GM12878 (cell line): ENCODE measurements around the gene PRPF40B. TPM values are rescaled to one million over a fixed set of nuclear protein-coding genes. Genes with fewer than 3 reads are reported as not detected.

Experiments used
- ATAC-seq: fragments of 200-7000 bp; cut with Tn5 transposase; 3 replicates; pipeline ENCODE4 v1.9.1; 2020; ENCODE audit warnings: mild to moderate bottlenecking, moderate library complexity
- Bru-seq: library from RNA; stranded (reverse); fragments of 400-500 nt; gene quantifications from one replicate; lab custom pipeline; 2021; lab: Mats Ljungman, UMichigan
- BruChase-seq, 2 experiments: library from RNA; stranded (reverse); fragments of 400-500 nt; gene quantifications; one replicate each; lab custom pipeline; 2021; lab: Mats Ljungman, UMichigan
- BruUV-seq: library from RNA; stranded (reverse); fragments of 400-500 nt; replicated peaks from 2 replicates; lab custom pipeline; 2021; lab: Mats Ljungman, UMichigan
- CTCF ChIA-PET: fragments of 300-600 bp; sonication (Branson Sonifier 250); formaldehyde crosslinking; extraction: SDS; loops from one replicate; lab custom pipeline; 2021; ENCODE audit warnings: inconsistent platforms; lab: Yijun Ruan, JAX
- POLR2A ChIA-PET: fragments of 350-600 bp; formaldehyde crosslinking; extraction: SDS; loops from one replicate; lab custom pipeline; 2021; ENCODE audit warnings: inconsistent platforms; lab: Charles Lee
- RAD21 ChIA-PET: fragments of 300-600 bp; sonication (Branson Sonifier 250); formaldehyde crosslinking; loops from one replicate; lab custom pipeline; 2023; ENCODE audit warnings: antibody characterized with exemption; ENCODE audit not compliant: unreplicated experiment; lab: Charles Lee
- SMC1A ChIA-PET: fragments of 300-600 bp; sonication (Branson Sonifier 250); formaldehyde crosslinking; loops from one replicate; lab custom pipeline; 2023; ENCODE audit not compliant: unreplicated experiment, uncharacterized antibody; lab: Charles Lee
- DNase-seq: peaks from one replicate; pipeline ENCODE4 v3.0.0-alpha.2; 2011; ENCODE audit warnings: low read depth, low spot score
- FAIRE-seq: peaks from 3 replicates; lab custom pipeline; 2011; peaks lifted over from hg19 to GRCh38; lab: Jason Lieb, UNC
- H2AFZ ChIP-seq: 2 replicates; pipeline ENCODE4 v1.6.0; 2011; ENCODE audit warnings: low read depth, low read length, control low read depth; ENCODE audit not compliant: control insufficient read depth
- H3K27ac ChIP-seq: 2 replicates; pipeline ENCODE4 v1.5.1; 2011; ENCODE audit warnings: control low read depth; ENCODE audit not compliant: control insufficient read depth, insufficient read depth
- H3K27me3 ChIP-seq, 2 experiments: replicated peaks in 1 of 2; 2 replicates each; pipeline versions ENCODE4 v1.6.0 to v1.6.1; 2011; ENCODE audit warnings: low read length in 1 of 2; ENCODE audit not compliant: control insufficient read depth in 2 of 2, insufficient read depth in 2 of 2
- H3K36me3 ChIP-seq, 2 experiments: 2 replicates each; pipeline ENCODE4 v1.5.1; 2011; ENCODE audit warnings: low read length in 1 of 2; ENCODE audit not compliant: control insufficient read depth in 2 of 2, insufficient read depth in 2 of 2
- H3K4me1 ChIP-seq: 2 replicates; pipeline ENCODE4 v1.6.1; 2011; ENCODE audit warnings: mild to moderate bottlenecking, low read length, moderate library complexity, mixed read lengths; ENCODE audit not compliant: control insufficient read depth, insufficient read depth
- H3K4me2 ChIP-seq: 2 replicates; pipeline ENCODE4 v1.6.0; 2011; ENCODE audit warnings: control low read depth; ENCODE audit not compliant: control insufficient read depth, insufficient read depth
- H3K4me3 ChIP-seq: fragments of 200-600 bp; sonication (generic); 2 replicates; pipeline ENCODE4 v1.5.1; 2016
- H3K79me2 ChIP-seq: 2 replicates; pipeline ENCODE4 v1.6.0; 2011; ENCODE audit warnings: low read length; ENCODE audit not compliant: control insufficient read depth, insufficient read depth
- H3K9ac ChIP-seq: 2 replicates; pipeline ENCODE4 v1.8.0; 2011; ENCODE audit warnings: low read length, control low read depth, mixed read lengths; ENCODE audit not compliant: control insufficient read depth, insufficient read depth
- H3K9me3 ChIP-seq: replicated peaks from 3 replicates; pipeline ENCODE4 v1.5.1; 2011; ENCODE audit warnings: mild to moderate bottlenecking, low read length; ENCODE audit not compliant: control insufficient read depth, insufficient read depth
- H4K20me1 ChIP-seq: 2 replicates; pipeline ENCODE4 v1.6.0; 2011; ENCODE audit not compliant: control insufficient read depth, insufficient read depth
- BHLHE40 ChIP-seq, 2 experiments: fragments of 450-650 bp in 1 of 2; IDR thresholded peaks; 2 replicates each; pipeline ENCODE4 v1.6.1; 2011 to 2017; ENCODE audit warnings: low read depth in 2 of 2, borderline replicate concordance in 1 of 2, improper control_type of control experiment in 1 of 2, low read length in 1 of 2, mild to moderate bottlenecking in 1 of 2
- CBX5 ChIP-seq: sonication (generic); IDR thresholded peaks from 2 replicates; pipeline ENCODE4 v1.6.1; 2016; ENCODE audit warnings: low read depth, moderate library complexity, mild to moderate bottlenecking, inconsistent platforms
- DPF2 ChIP-seq: fragments of 450-650 bp; IDR thresholded peaks from 2 replicates; pipeline ENCODE4 v1.6.1; 2017; ENCODE audit warnings: mild to moderate bottlenecking
- EGR1 ChIP-seq, 2 experiments: IDR thresholded peaks; 1 replicate in 1 of 2; 2 replicates in 1 of 2; pipeline ENCODE4 v1.6.1; 2011 to 2012; ENCODE audit warnings: low read depth in 2 of 2, low read length in 2 of 2, borderline replicate concordance in 1 of 2, mild to moderate bottlenecking in 1 of 2, moderate library complexity in 1 of 2
- FOXK2 ChIP-seq: fragments of 450-650 bp; IDR thresholded peaks from 2 replicates; pipeline ENCODE4 v1.6.1; 2017; ENCODE audit warnings: mild to moderate bottlenecking, moderate library complexity
- KDM1A ChIP-seq: fragments of 200-600 bp; sonication (generic); IDR thresholded peaks from 2 replicates; pipeline ENCODE4 v1.6.1; 2016; ENCODE audit warnings: borderline replicate concordance
- NFYB ChIP-seq: IDR thresholded peaks from 2 replicates; pipeline ENCODE4 v1.6.1; 2011; ENCODE audit warnings: low read depth, mild to moderate bottlenecking, low read length, improper control_type of control experiment, moderate library complexity; ENCODE audit not compliant: insufficient read depth
- PAX8 ChIP-seq: fragments of 450-650 bp; IDR thresholded peaks from 2 replicates; pipeline ENCODE4 v1.6.1; 2017; ENCODE audit warnings: mild to moderate bottlenecking, moderate library complexity
- PBX3 ChIP-seq: IDR thresholded peaks from 2 replicates; pipeline ENCODE4 v1.6.1; 2011; ENCODE audit warnings: mild to moderate bottlenecking, low read depth, low read length, moderate library complexity; ENCODE audit not compliant: insufficient replicate concordance
- PKNOX1 ChIP-seq: fragments of 450-650 bp; IDR thresholded peaks from 2 replicates; pipeline ENCODE4 v1.6.1; 2016; ENCODE audit warnings: mild to moderate bottlenecking
- POLR2AphosphoS2 ChIP-seq: IDR thresholded peaks from 2 replicates; pipeline ENCODE4 v1.6.1; 2011; ENCODE audit warnings: low read depth, mild to moderate bottlenecking, low read length, improper control_type of control experiment, moderate library complexity
- POLR2AphosphoS5 ChIP-seq: IDR thresholded peaks from 2 replicates; pipeline ENCODE4 v1.6.1; 2011; ENCODE audit warnings: mild to moderate bottlenecking, low read length, inconsistent platforms
- RFX5 ChIP-seq: IDR thresholded peaks from 2 replicates; pipeline ENCODE4 v1.6.1; 2011; ENCODE audit warnings: low read depth, low read length, improper control_type of control experiment
- TCF12 ChIP-seq: IDR thresholded peaks from 2 replicates; pipeline ENCODE4 v1.6.1; 2011; ENCODE audit warnings: low read depth, mild to moderate bottlenecking, low read length
- TCF3 ChIP-seq: IDR thresholded peaks from 2 replicates; pipeline ENCODE4 v1.6.1; 2012; ENCODE audit warnings: low read depth, mild to moderate bottlenecking, low read length, borderline replicate concordance; ENCODE audit not compliant: insufficient read depth
- ZNF274 ChIP-seq: IDR thresholded peaks from one replicate; pipeline ENCODE4 v1.8.0; 2011; ENCODE audit not compliant: insufficient read length, insufficient read depth
- WGBS: methylation state at CpG from one replicate; pipeline ENCODE4 v1.1.6; 2016; ENCODE audit warnings: low lambda C conversion rate; ENCODE audit not compliant: insufficient replicate concordance, insufficient coverage; ENCODE audit errors: missing lambda C conversion rate; 5-methylcytosine and 5-hydroxymethylcytosine counted together
- in situ Hi-C: fragments of 300-500 bp; cut with MboI; formaldehyde crosslinking; loops from 9 replicates; pipeline ENCODE4 v1.14.3; 2018; ENCODE audit warnings: mixed read lengths
- intact Hi-C: fragments of 100-400 bp; cut with micrococcal nuclease; formaldehyde crosslinking; loops from one replicate; pipeline ENCODE4 v1.14.2; 2022; ENCODE audit not compliant: unreplicated experiment
- long read RNA-seq, 2 experiments: library from polyadenylated mRNA; unstranded; transcript quantifications; one replicate each; pipeline ENCODE4 v2.0.0, GENCODE V29; 2019 to 2020
- polyA minus RNA-seq, 3 experiments: library from RNA; depleted of rRNA, polyadenylated mRNA; stranded (reverse); fragments of >200 nt; gene quantifications; 2 replicates each; pipeline ENCODE4 v1.2.3, GENCODE V29; 2011
- polyA plus RNA-seq, 11 experiments: library from polyadenylated mRNA; depleted of rRNA in 4 of 11; unstranded in 6 of 11; stranded (reverse) in 5 of 11; fragments of >200 nt; fragmentation: Nextera tagmentation in 4 of 11; fragmentation: Illumina TruSeq in 1 of 11; extraction: Ambion mirVana in 4 of 11; extraction: Trizol in 1 of 11; gene quantifications; 1 replicate in 1 of 11; 2 replicates in 10 of 11; pipeline versions ENCODE4 v1.2.1 to v1.2.3, GENCODE V29; 2011 to 2016; ENCODE audit warnings: inconsistent platforms in 2 of 11, missing spikeins in 2 of 11, low read depth in 1 of 11
- total RNA-seq, 4 experiments: library from RNA; depleted of rRNA in 3 of 4; stranded (reverse); fragments of >200 nt in 3 of 4; fragmentation: Illumina TruSeq in 1 of 4; extraction: Trizol in 1 of 4; gene quantifications; 2 replicates each; pipeline versions ENCODE4 v1.2.1 to v1.2.3, GENCODE V29; 2013 to 2021

The PRPF40B gene
- 25.0 and 26.2 TPM in 2 replicates for total RNA-seq (2013; cell fraction: nucleolus; rRNA removed)
- total RNA-seq (2014; rRNA removed): 7.2 and 7.7 TPM in 2 replicates
- 6.9 and 7.1 TPM in 2 replicates for total RNA-seq (2014; rRNA removed; fragmentation: Illumina TruSeq; extraction: Trizol)
- 12.9 and 13.2 TPM in 2 replicates for total RNA-seq (2021)
- polyA plus RNA-seq (2011; ENCODE audit: low read depth): 1.7 TPM
- polyA plus RNA-seq (2011; rRNA removed): 3.2 and 6.1 TPM in 2 replicates
- 4.1 and 5.3 TPM in 2 replicates for polyA plus RNA-seq (2011; cell fraction: cytosol; rRNA removed)
- polyA plus RNA-seq (2011; cell fraction: nucleus; rRNA removed): 39.1 and 43.0 TPM in 2 replicates
- polyA plus RNA-seq (2012): 5.4 TPM in 2 replicates
- 3.2 and 6.7 TPM in 2 replicates for polyA plus RNA-seq (2014; fragmentation: Illumina TruSeq; extraction: Trizol)
- polyA plus RNA-seq (2014; fragmentation: Nextera tagmentation; extraction: Ambion mirVana): 1 to 10 TPM in 1 of 2 experiments, under 1 TPM in 1; 0.31 to 1.2 TPM
- 8.5 and 11.0 TPM in 2 replicates for polyA plus RNA-seq (2014; rRNA removed)
- 10 to 100 TPM; 16.3 to 17.9 TPM for polyA plus RNA-seq (2016; fragmentation: Nextera tagmentation; extraction: Ambion mirVana)
- 6.8 and 10.0 TPM in 2 replicates for polyA minus RNA-seq (2011; rRNA and poly(A)+ RNA removed)
- 2.2 and 3.1 TPM in 2 replicates for polyA minus RNA-seq (2011; cell fraction: cytosol; rRNA and poly(A)+ RNA removed)
- polyA minus RNA-seq (2011; cell fraction: nucleus; rRNA and poly(A)+ RNA removed): 11.1 and 16.5 TPM in 2 replicates
- percentile 52 among the genes with signal in this experiment for Bru-seq, nascent RNA
- BruChase-seq, experiment 1, labeled RNA remaining after a 6-hour chase: percentile 52 among the genes with signal in this experiment
- BruChase-seq, experiment 2, labeled RNA remaining after a 2-hour chase: percentile 52 among the genes with signal in this experiment
- long read RNA-seq, experiment 1, partial matches to known transcripts: 2 of 5 reads
- long read RNA-seq, experiment 1, other reads (novel, unspliced or antisense): 3 of 5 reads
- long read RNA-seq, experiment 2, partial matches to known transcripts: 0 of 408 reads
- long read RNA-seq, experiment 2, other reads (novel, unspliced or antisense): 408 of 408 reads

- intact Hi-C loops: loop anchor here (2.0 kb wide), 1 partner anchor 43 kb away; no protein-coding TSS in a partner anchor
- SMC1A ChIA-PET: interaction anchor here (1.1 to 5.5 kb wide), 11 partner anchors 10 to 265 kb away, joined by 3 to 19 read pairs (median 4); no protein-coding TSS in a partner anchor
- TF ChIP-seq NFYB (peak; percentile 53; the same call in 1 of the 2 replicates), POLR2AphosphoS5 (peak; percentile 91), BHLHE40 (IDR thresholded peaks at IDR 0.05; ENCODE audit: borderline replicate concordance in 1 of 2, low read depth in 2 of 2, low read length in 1 of 2) (peak in 1 of 2 experiments; percentile 14; a peak in 1 of 4 replicates), ZNF274 (no peak), TCF12 (peak; percentile 93), TCF3 (peak; percentile 83), FOXK2 (no peak), POLR2AphosphoS2 (no peak), DPF2 (peak; percentile 27; the same call in 1 of the 2 replicates), PBX3 (peak; percentile 77), CBX5 (no peak), EGR1 (IDR thresholded peaks at IDR 0.05; ENCODE audit: borderline replicate concordance in 1 of 2, low read depth in 2 of 2, low read length in 2 of 2) (peak in 1 of 2 experiments; percentile 99; a peak in 2 of 3 replicates), PKNOX1 (peak; percentile 82), RFX5 (no peak), KDM1A (no peak), PAX8 (no peak)
Measured at GRCh38 chr12:49623142-49623904, at the start of gene PRPF40B. PRPF40B (plus strand) TSS chr12:49623561; CDS start chr12:49623591, 30 bp downstream.

More at GRCh38 chr12:49623142-49623904, at the start of gene PRPF40B:
- H3K4me3 ChIP-seq: peak within 1 kb of the TSS; percentile 85
- CTCF ChIA-PET: interaction anchor here (0.6 to 7.6 kb wide), 16 partner anchors 13 to 276 kb away, joined by 3 to 57 read pairs (median 5); partner anchors contain the start of genes FMNL3, SPATS2 and TMBIM6
- RAD21 ChIA-PET: interaction anchor here (0.6 to 3.9 kb wide), 9 partner anchors 22 to 292 kb away, joined by 3 to 23 read pairs (median 5); no protein-coding TSS in a partner anchor
- no TSS peak for BruUV-seq
- no peaks in the 10 kb centered on the region for H3K27me3 ChIP-seq
- H2AFZ ChIP-seq: peak within 1 kb of the TSS; percentile 78
- ATAC-seq: peak; percentile 87
- FAIRE-seq: no peak
- H3K9ac ChIP-seq: peak within 1 kb of the TSS; percentile 72
- H3K27ac ChIP-seq: peak within 1 kb of the TSS; percentile 75
- no peaks in the 10 kb centered on the region for H3K36me3 ChIP-seq
- POLR2A ChIA-PET: interaction anchor here (0.6 to 4.5 kb wide), 10 partner anchors 16 to 257 kb away, joined by 3 to 35 read pairs (median 4); partner anchors contain the start of genes FMNL3 and TMBIM6
- WGBS: under 1% methylated on average over 57 of the region's 76 CpGs
- H3K4me2 ChIP-seq: peak within 1 kb of the TSS; percentile 99
- H3K9me3 ChIP-seq: no peaks in the 10 kb centered on the region
- in situ Hi-C loops: no loop called here
- H3K4me1 ChIP-seq: peaks cover 17% of the 10 kb centered on the region
- peak; percentile 36 for DNase-seq
- H4K20me1 ChIP-seq: no peaks in the 10 kb centered on the region
- H3K79me2 ChIP-seq: no peaks in the 10 kb centered on the region
